ENCODE data around the gene SATB2.

- TF ChIP-seq CREB1 (CRISPR knock-in tag; IDR thresholded peaks at IDR 0.05; ENCODE audit: low read depth) (no peak), CTCF (conservative IDR thresholded peaks at IDR 0.05; ENCODE audit: low read depth in 2 of 2) (no peak), NANOG (IDR thresholded peaks at IDR 0.05; ENCODE audit: borderline replicate concordance) (no peak), JUNB (IDR thresholded peaks at IDR 0.05; ENCODE audit: unreplicated experiment) (no peak), EZH2phosphoT487 (IDR thresholded peaks at IDR 0.05; ENCODE audit: unreplicated experiment) (no peak), EZH2 (IDR thresholded peaks at IDR 0.05; ENCODE audit: low read depth, unreplicated experiment) (no peak), ZNF114 (CRISPR knock-in tag; IDR thresholded peaks at IDR 0.05) (no peak)
Measured at GRCh38 chr2:199322151-199322550, 135.6 kb downstream of the SATB2 start.
